SK-N-DZ (cell line): ENCODE results near the gene BCKDHA.
"Not testable (repeated sequence)": the region's sequence is repeated elsewhere in the genome, so short reads cannot be mapped to it uniquely, and the experiment has no call there.

Experiments
- DNase-seq: peaks from one replicate; pipeline ENCODE4 v3.0.0-alpha.2; 2015; ENCODE audit warnings: low spot score
- small RNA-seq, 2 experiments: library from RNA; depleted of rRNA; stranded (forward); fragments of <200 nt; gene quantifications; one replicate each; pipeline ENCODE3, GENCODE V24; 2014

BCKDHA gene

DNA sequence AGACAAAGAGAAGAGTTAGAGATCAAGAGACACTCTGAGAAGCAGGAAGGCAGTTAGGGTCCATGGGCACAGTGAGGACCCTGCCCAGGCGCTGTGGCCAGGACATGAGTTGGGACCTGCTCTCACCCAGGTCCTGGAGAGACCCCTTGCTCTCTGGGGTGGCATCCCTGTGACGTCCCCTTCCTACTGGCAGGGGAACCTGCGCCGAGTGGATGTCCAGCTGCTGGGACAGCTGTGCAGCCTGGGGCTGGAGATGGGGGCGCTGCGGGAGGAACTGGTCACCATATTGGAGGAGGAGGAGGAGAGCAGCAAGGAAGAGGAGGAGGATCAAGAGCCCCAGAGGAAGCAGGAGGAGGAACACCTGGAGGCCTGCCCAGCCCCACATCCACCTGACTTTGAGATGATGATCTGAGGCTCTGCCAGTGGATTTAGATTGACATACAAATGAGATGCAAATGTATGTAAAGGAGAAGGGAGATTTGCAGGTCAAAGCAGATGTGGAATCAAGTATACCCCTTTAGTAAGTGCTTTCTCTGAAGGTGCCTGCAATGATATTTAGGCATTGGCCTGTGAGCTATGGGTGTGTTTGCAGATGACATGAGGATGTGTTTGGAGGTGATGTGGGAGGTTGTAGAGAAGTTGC lies 46.3 kb downstream of the BCKDHA start:
- no peak for DNase-seq

DNA sequence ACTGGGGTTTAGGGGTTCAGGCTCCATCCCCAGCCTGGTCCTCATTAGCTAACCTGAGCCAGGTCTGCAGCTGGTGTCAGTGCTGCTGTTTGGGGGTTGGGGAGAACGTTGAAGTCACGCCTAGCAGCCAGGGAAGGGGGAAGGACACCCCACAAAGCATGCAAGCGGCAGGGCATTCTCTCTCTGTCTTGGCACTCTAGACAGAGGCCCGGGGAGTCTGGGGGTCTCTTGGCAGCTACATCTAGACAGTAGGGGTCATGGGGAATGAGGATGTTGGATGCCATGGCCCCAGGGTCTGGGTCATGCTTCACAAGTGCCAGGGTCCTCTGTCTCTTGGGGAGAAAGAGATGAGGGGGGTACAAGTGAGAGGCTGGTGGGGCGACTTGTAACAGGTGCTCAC lies 48.0 kb downstream of the BCKDHA start:
- DNase-seq, result no peak

DNA sequence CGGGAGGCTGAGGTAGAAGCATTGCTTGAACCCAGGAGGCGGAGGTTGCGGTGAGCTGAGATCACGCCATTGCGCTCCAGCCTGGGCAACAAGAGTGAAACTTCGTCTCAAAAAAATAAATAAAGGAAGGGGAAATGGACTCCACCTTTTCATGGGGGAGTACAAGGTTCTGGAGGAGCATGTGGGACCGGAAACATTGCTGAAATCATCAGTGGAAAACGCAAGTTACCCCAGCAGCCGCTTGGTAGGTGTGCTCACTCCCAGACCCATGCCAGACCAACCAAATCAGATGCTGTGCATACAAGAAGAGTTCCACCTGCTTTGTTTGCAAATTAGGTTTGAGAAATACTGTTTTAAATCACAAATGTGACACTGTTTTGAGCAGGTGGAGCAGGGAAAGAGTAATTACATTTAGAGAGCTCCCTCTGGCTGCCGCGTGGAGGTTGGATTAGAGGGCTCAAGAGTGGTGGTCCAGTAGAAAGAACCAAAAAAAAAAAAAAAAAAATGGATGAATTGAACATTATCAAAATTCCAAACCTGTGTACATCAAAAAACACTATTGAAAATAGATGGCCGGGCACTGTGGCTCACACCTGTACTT lies 50.2 kb downstream of the BCKDHA start:
- DNase-seq, result peak; percentile 60

DNA sequence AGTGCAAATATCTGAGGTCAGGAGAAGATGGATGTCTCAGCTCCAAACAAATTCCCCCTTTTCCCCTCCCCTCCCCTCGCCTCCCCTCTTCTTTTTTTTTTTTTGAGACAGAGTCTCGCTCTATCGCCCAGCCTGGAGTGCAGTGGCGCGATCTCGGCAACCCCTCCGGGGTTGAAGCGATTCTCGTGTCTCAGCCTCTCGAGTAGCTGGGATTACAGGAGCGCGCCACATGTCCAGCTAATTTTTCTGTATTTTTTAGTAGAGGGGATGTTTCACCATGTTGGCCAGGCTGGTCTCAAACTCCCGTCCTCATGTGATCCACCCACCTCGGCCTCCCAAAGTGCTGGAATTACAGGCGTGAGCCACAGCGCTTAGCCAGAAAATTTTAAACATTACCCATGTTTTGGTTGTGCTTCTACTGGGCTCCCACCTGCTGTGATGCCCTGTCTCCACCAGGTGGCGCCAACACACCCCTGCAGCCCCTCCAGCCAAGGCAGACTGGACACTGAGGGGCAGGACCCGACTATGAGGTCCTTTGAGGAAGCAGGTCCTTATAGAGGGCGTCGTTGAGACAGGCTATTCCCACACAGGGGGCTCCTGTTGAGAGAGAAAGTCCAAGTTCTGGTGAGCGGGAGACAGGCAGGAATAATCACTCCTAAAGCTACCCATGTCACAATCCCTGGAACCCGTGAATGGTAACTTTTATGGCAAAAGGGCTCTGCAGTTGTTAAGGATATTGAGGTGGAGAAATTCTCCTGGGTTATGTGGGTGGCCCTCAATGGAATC lies 51.7 kb downstream of the BCKDHA start:
- DNase-seq, result peak; percentile 73

DNA sequence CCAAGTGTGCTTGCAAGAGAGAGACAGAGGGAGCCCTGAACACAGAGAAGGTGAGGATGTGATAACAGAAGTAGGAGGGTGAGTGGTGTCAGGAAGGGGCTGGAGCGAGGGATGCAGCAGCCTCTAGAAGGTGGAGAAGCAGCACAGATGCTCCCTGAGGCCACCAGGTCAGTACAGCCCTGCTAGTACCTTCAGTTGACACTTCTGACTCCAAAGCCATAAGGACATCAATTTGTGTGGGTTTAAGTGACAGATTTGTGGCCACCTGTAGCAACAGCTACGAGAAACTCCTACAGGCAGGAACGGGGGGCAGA lies 52.2 kb downstream of the BCKDHA start:
- DNase-seq, result no peak

DNA sequence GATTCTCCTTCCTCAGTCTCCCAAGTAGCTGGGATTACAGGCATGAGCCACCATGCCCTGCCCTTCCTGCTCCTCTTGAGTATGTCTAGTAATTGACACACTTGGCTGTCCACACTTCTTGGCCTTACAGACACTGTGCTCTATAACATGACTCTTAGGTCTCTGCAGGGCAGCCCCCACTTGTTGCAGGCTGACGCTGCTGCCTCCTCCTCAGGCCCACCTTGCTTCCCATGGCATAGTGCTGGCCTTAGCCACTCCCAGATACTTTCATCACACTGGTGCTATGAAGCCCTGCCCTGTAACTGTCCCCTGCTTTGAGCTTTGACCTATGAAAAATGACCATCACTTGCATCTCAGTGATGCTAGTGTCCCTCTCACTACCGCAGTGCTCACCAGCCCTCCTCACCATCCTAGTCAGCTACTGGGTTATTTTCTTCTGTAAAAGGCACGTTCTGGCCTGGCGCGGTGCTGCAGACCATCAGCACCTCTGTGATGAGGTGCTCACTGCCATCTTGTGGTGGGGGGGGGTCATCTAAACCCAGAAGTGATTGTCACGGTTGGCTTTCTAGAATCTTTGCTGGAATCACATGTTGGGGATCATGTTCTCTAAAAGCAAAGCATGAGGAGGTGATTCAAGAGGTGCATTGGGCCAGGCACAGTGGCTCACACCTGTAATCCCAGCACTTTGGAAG lies 55.1 kb downstream of the BCKDHA start:
- no peak for DNase-seq

DNA sequence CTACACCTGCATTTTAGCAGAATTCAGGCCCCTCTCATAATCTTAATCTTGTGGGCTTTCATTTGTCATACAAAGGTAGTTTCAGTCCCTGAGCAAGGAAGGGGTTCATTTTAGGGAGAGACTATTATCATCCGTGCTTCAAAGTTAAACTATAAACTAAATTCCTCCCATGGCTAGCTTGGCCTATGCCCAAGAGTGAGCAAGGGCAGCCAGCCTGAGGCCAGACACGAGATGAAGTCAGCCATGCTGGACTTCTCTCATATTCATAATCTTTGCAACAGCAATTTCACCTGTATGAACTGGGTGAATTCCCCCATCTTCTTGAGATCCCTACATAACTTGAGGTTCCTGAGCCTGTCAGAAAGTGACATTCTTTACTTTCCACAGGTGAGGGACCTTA lies 58.3 kb downstream of the BCKDHA start:
- DNase-seq, result no peak

DNA sequence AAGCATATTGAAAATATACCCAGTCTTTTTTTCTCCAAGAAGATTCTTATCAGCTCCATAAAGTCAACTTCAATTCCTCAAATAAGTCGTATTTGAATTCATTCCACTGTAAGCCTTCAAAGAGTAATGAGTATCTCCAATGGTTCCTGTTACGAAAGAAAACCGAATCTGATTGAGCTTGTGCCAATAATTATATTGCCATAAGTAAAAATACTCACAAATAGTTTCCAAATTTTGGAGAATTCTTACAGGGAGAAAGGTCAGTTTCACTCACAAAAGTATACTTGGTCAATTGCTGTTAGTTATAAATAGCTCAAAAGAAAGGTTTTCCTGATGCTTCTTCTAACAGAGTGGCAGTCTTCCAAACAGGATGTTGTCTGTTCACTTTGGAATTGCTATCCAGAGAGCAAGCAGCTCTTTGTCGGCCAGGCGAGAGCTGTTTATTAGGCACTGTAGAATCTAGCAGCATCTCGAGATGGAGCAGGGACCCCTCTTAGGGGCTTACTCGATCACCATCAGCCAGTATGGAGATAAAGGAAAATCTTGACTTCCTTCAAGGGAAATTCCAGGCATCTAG lies 58.8 kb downstream of the BCKDHA start:
- no peak for DNase-seq

DNA sequence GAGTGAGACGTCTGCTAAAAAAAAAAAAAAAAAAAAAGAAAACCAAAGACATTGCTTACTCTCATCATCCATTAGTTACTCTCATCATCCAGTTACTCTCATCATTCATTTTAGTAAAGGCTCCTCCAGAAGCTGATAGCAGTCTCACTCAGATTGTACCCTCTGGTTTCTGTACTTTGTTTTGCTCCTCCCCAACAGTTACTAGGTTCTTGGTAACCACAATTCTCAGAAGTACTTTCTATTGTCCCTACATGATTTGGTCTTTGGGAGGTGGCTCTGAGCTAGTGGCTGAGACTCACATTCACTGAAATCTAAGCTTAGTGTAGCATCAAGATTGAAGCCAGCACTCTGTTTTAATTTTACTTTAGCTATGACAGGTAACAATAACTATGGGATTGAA lies 59.6 kb downstream of the BCKDHA start:
- no peak for DNase-seq

DNA sequence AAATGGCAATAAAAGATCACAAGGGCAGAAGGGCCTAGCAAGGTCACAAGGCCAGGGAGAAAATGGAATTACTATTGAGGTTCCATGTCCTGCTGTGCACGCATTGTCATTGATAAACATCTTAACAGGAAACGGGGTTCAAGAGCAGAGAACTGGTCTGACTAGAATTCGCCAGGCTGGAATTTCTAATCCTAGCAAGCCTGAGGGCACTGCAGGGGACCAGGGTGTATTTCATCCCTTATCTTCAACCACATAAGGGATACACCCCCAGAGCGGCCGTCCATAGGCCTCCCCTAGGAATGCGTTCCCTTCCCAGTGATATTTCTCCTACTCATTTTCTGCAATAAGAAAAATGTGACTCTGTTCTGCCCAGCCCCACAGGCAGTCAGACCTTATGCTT lies 64.9 kb downstream of the BCKDHA start:
- no peak for DNase-seq

DNA sequence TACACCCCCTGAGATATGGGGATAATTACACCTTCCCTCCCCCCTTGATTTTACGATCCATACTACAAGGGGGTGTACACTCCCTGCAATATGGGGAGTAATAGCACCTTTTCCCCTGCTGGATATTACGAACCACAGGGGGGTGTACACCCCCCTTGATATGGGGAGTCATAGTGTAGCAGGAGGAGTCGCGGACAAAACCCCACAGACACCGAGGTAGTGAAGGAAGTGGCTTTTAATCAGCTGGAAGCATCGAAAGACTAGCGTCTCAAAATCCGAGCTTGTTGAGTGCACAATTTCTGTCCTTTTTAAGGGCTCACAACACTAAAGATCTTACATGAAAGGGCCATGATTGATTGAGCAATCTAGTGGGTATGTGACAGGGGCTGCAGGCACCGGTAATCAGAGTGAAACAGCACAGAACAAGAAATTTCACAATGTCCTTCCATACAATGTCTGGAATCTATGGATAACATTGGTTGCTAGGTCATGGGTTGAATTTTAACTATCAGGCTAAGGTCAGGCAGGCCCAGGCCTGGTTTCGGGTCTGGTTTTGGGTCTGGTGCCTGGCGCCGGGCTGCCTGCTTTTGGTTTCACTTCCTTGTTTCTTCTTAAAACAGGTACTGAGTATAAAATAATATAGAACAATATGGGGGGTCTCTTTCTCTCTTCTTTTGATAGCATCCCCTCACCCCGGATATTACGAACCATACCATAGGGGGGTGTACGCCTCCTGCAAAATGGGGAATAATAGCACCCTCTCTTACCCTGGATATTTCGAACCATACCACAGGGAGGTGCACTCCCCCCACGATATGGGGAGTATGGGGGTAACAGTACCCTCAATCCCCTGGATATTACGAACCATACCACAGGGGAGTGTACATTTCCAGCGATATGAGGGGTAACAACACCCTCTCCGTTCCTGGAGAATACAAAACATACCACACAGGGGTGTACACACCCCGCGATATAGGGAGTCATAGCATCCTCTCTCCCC lies 65.9 kb downstream of the BCKDHA start:
- not testable (repeated sequence) for DNase-seq

Small RNAs within 50 kb of the gene (small RNA-seq; reads per million reads assigned to genes)
- 0 reads per million in 2 experiments for gene RF00017
